C4-2B (cell line): Measurements from ENCODE around the gene CD40.

ENCODE experiments used
- CTCF ChIP-seq: fragments of 450-650 bp; conservative IDR thresholded peaks from 2 replicates; pipeline ENCODE4 v1.5.1; 2017; ENCODE audit warnings: mild to moderate bottlenecking
- ZFX ChIP-seq: fragments of 450-650 bp; IDR thresholded peaks from 2 replicates; pipeline ENCODE4 v1.6.1; 2017

- TF ChIP-seq CTCF (no peak), ZFX (no peak)
These were observed 2.0 kb downstream of the CD40 start for GRCh38 chr20:46120136-46120535.
